IMR-90 (cell line): Measurements from ENCODE around the gene NAGS.

Experiments used
- BHLHE40 ChIP-seq: fragments of 150-350 bp; IDR thresholded peaks from 2 replicates; pipeline ENCODE4 v1.6.1; 2016; ENCODE audit warnings: mild to moderate bottlenecking, low read depth, low read length
- CEBPB ChIP-seq: IDR thresholded peaks from 2 replicates; pipeline ENCODE4 v1.6.1; 2012; ENCODE audit warnings: low read depth, low read length, improper control_type of control experiment
- CTCF ChIP-seq: conservative IDR thresholded peaks from 2 replicates; pipeline ENCODE4 v1.5.1; 2012; ENCODE audit warnings: mild to moderate bottlenecking, low read depth, low read length, improper control_type of control experiment
- MAFK ChIP-seq: IDR thresholded peaks from 2 replicates; pipeline ENCODE4 v1.6.1; 2012; ENCODE audit warnings: low read depth, low read length, improper control_type of control experiment
- NFE2L2 ChIP-seq: fragments of 150-350 bp; IDR thresholded peaks from 2 replicates; pipeline ENCODE4 v1.6.1; 2016; ENCODE audit warnings: low read depth, mild to moderate bottlenecking, low read length
- POLR2A ChIP-seq: IDR thresholded peaks from 2 replicates; pipeline ENCODE4 v1.6.1; 2012; ENCODE audit warnings: mild to moderate bottlenecking, low read depth, low read length
- RAD21 ChIP-seq: IDR thresholded peaks from 2 replicates; pipeline ENCODE4 v1.6.1; 2012; ENCODE audit warnings: low read length, improper control_type of control experiment
- RCOR1 ChIP-seq: IDR thresholded peaks from 2 replicates; pipeline ENCODE4 v1.6.1; 2012; ENCODE audit warnings: mild to moderate bottlenecking, low read length, improper control_type of control experiment; ENCODE audit not compliant: insufficient replicate concordance
- RFX5 ChIP-seq: IDR thresholded peaks from 2 replicates; pipeline ENCODE4 v1.8.0; 2012; ENCODE audit warnings: low read depth, mild to moderate bottlenecking, low read length, moderate library complexity
- SMC3 ChIP-seq: fragments of 150-350 bp; IDR thresholded peaks from 2 replicates; pipeline ENCODE4 v1.6.1; 2016; ENCODE audit warnings: low read depth, mild to moderate bottlenecking, antibody characterized with exemption, low read length, moderate library complexity
- USF2 ChIP-seq: fragments of 150-350 bp; IDR thresholded peaks from 2 replicates; pipeline ENCODE4 v1.6.1; 2017; ENCODE audit warnings: mild to moderate bottlenecking, antibody characterized with exemption, low read length, low read depth

GRCh38 chr17:44037471-44037870 is 33.0 kb downstream of the NAGS start:
- TF ChIP-seq POLR2A (no peak), USF2 (no peak), CTCF (no peak), RCOR1 (no peak), SMC3 (no peak), NFE2L2 (no peak), CEBPB (no peak), RAD21 (no peak), BHLHE40 (no peak), RFX5 (no peak), MAFK (no peak)
